ENCODE data around the gene CPXM2.

Gene CPXM2

GRCh38 chr10:123847686-123848432 is 43.7 kb downstream of the CPXM2 start:
- TF ChIP-seq PAX5 (IDR thresholded peaks at IDR 0.05; ENCODE audit: insufficient read depth, low read length, severe bottlenecking) = no peak
- no peak for TF ChIP-seq POLR2AphosphoS5 (IDR thresholded peaks at IDR 0.05; ENCODE audit: low read depth, low read length)
- TF ChIP-seq SPI1 (IDR thresholded peaks at IDR 0.05; ENCODE audit: low read depth, low read length) = no peak
- TF ChIP-seq POLR2A (IDR thresholded peaks at IDR 0.05; ENCODE audit: low read depth, low read length) = no peak
- no peak for TF ChIP-seq POU2F2 (IDR thresholded peaks at IDR 0.05; ENCODE audit: low read depth, low read length)
- no peak for DNase-seq (ENCODE audit: insufficient read length, low spot score)

GRCh38 chr10:123843835-123844234 is 47.8 kb downstream of the CPXM2 start:
- TF ChIP-seq POLR2AphosphoS5 (IDR thresholded peaks at IDR 0.05; ENCODE audit: low read depth, low read length) (no peak), TAF1 (IDR thresholded peaks at IDR 0.05; ENCODE audit: low read depth, low read length) (no peak), PAX5 (IDR thresholded peaks at IDR 0.05; ENCODE audit: insufficient read depth, low read length, severe bottlenecking) (no peak), SPI1 (IDR thresholded peaks at IDR 0.05; ENCODE audit: low read depth, low read length) (no peak)
- FAIRE-seq (no peak), DNase-seq (ENCODE audit: insufficient read length, low spot score) (no peak)

More at GRCh38 chr10:123847686-123848432, 43.7 kb downstream of the CPXM2 start:
- no peak for FAIRE-seq

- FAIRE-seq (no peak), DNase-seq (ENCODE audit: insufficient read length, low spot score) (no peak)
Measured at GRCh38 chr10:123842692-123843385, 48.8 kb downstream of the CPXM2 start.

GRCh38 chr10:123841560-123841959 is 50.0 kb downstream of the CPXM2 start:
- FAIRE-seq (no peak), DNase-seq (ENCODE audit: insufficient read length, low spot score) (no peak)
- TF ChIP-seq SPI1 (IDR thresholded peaks at IDR 0.05; ENCODE audit: low read depth, low read length) (no peak), POU2F2 (IDR thresholded peaks at IDR 0.05; ENCODE audit: low read depth, low read length) (no peak), POLR2A (IDR thresholded peaks at IDR 0.05; ENCODE audit: low read depth, low read length) (no peak), PAX5 (IDR thresholded peaks at IDR 0.05; ENCODE audit: insufficient read depth, low read length, severe bottlenecking) (no peak), POLR2AphosphoS5 (IDR thresholded peaks at IDR 0.05; ENCODE audit: low read depth, low read length) (no peak), TAF1 (IDR thresholded peaks at IDR 0.05; ENCODE audit: low read depth, low read length) (no peak)

More at GRCh38 chr10:123842692-123843385, 48.8 kb downstream of the CPXM2 start:
- TF ChIP-seq TAF1 (IDR thresholded peaks at IDR 0.05; ENCODE audit: low read depth, low read length) (no peak), POLR2A (IDR thresholded peaks at IDR 0.05; ENCODE audit: low read depth, low read length) (no peak), SPI1 (IDR thresholded peaks at IDR 0.05; ENCODE audit: low read depth, low read length) (no peak), POLR2AphosphoS5 (IDR thresholded peaks at IDR 0.05; ENCODE audit: low read depth, low read length) (no peak), POU2F2 (IDR thresholded peaks at IDR 0.05; ENCODE audit: low read depth, low read length) (no peak), PAX5 (IDR thresholded peaks at IDR 0.05; ENCODE audit: insufficient read depth, low read length, severe bottlenecking) (no peak)

- DNase-seq (ENCODE audit: insufficient read length, low spot score) (no peak), FAIRE-seq (no peak)
- TF ChIP-seq POLR2A (IDR thresholded peaks at IDR 0.05; ENCODE audit: low read depth, low read length) = no peak
- no peak for TF ChIP-seq SPI1 (IDR thresholded peaks at IDR 0.05; ENCODE audit: low read depth, low read length)
- no peak for TF ChIP-seq POU2F2 (IDR thresholded peaks at IDR 0.05; ENCODE audit: low read depth, low read length)
- TF ChIP-seq POLR2AphosphoS5 (IDR thresholded peaks at IDR 0.05; ENCODE audit: low read depth, low read length) = no peak
- TF ChIP-seq TAF1 (IDR thresholded peaks at IDR 0.05; ENCODE audit: low read depth, low read length) = no peak
- TF ChIP-seq PAX5 (IDR thresholded peaks at IDR 0.05; ENCODE audit: insufficient read depth, low read length, severe bottlenecking) = no peak
Measured at GRCh38 chr10:123841115-123841514, 50.5 kb downstream of the CPXM2 start.

DNA sequence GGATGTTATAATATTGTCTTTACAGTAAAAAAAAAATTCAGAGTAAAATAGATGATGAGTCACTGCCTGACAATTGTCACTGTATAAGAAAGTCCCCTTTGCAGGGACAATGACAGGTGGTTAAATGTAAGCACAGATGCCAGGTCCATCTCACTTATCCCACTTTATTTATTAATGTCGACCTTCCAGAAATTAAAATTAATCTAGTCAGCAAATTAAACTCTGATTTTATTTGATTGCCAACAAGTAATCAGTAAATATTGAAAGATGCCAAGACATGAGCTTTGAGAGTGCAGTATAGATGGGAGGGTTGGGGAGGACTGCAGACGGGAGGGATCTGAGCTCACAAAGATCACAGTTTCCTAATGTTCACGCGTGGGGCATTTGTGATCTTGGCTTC is 50.9 kb downstream of the CPXM2 start:
- no peak for TF ChIP-seq POLR2AphosphoS5 (IDR thresholded peaks at IDR 0.05; ENCODE audit: low read depth, low read length)
- no peak for TF ChIP-seq PAX5 (IDR thresholded peaks at IDR 0.05; ENCODE audit: insufficient read depth, low read length, severe bottlenecking)
- TF ChIP-seq POU2F2 (IDR thresholded peaks at IDR 0.05; ENCODE audit: low read depth, low read length) = no peak
- TF ChIP-seq POLR2A (IDR thresholded peaks at IDR 0.05; ENCODE audit: low read depth, low read length) = no peak
- FAIRE-seq (no peak), DNase-seq (ENCODE audit: insufficient read length, low spot score) (no peak)

GRCh38 chr10:123838596-123839310 is 52.9 kb downstream of the CPXM2 start:
- DNase-seq (ENCODE audit: insufficient read length, low spot score) (no peak), FAIRE-seq (no peak)
- TF ChIP-seq POLR2AphosphoS5 (IDR thresholded peaks at IDR 0.05; ENCODE audit: low read depth, low read length) = no peak
- TF ChIP-seq POU2F2 (IDR thresholded peaks at IDR 0.05; ENCODE audit: low read depth, low read length) = no peak
- TF ChIP-seq SPI1 (IDR thresholded peaks at IDR 0.05; ENCODE audit: low read depth, low read length) = no peak
- no peak for TF ChIP-seq POLR2A (IDR thresholded peaks at IDR 0.05; ENCODE audit: low read depth, low read length)
- no peak for TF ChIP-seq TAF1 (IDR thresholded peaks at IDR 0.05; ENCODE audit: low read depth, low read length)
- no peak for TF ChIP-seq PAX5 (IDR thresholded peaks at IDR 0.05; ENCODE audit: insufficient read depth, low read length, severe bottlenecking)

- DNase-seq (ENCODE audit: insufficient read length, low spot score) (no peak), FAIRE-seq (no peak)
- TF ChIP-seq POLR2A (IDR thresholded peaks at IDR 0.05; ENCODE audit: low read depth, low read length) (no peak), PAX5 (IDR thresholded peaks at IDR 0.05; ENCODE audit: insufficient read depth, low read length, severe bottlenecking) (no peak), TAF1 (IDR thresholded peaks at IDR 0.05; ENCODE audit: low read depth, low read length) (no peak), POLR2AphosphoS5 (IDR thresholded peaks at IDR 0.05; ENCODE audit: low read depth, low read length) (no peak), SPI1 (IDR thresholded peaks at IDR 0.05; ENCODE audit: low read depth, low read length) (no peak), POU2F2 (IDR thresholded peaks at IDR 0.05; ENCODE audit: low read depth, low read length) (no peak)
Measured at GRCh38 chr10:123837756-123838155, 53.9 kb downstream of the CPXM2 start.
